CD4-positive, alpha-beta T cell (primary cell): ENCODE measurements around the gene TTC39B. TPM values are rescaled to one million over a fixed set of nuclear protein-coding genes. Genes with fewer than 3 reads are reported as not detected.

Experiments
- ATAC-seq: fragments of 200-7000 bp; cut with Tn5 transposase; one replicate; pipeline ENCODE4 v1.10.0; 2022; ENCODE audit warnings: mild to moderate bottlenecking; ENCODE audit not compliant: poor library complexity
- CTCF ChIA-PET: fragments of 350-600 bp; sonication (Branson Sonifier 250); formaldehyde crosslinking; loops from one replicate; lab custom pipeline; 2021; ENCODE audit warnings: antibody characterized with exemption, inconsistent platforms; lab: Charles Lee
- POLR2A ChIA-PET: fragments of 350-600 bp; sonication (Branson Sonifier 250); formaldehyde crosslinking; loops from one replicate; lab custom pipeline; 2021; ENCODE audit warnings: antibody characterized with exemption, inconsistent platforms; lab: Charles Lee
- DNase-seq, 14 experiments: peaks; one replicate each; pipeline ENCODE4 v3.0.0-alpha.2; 2013 to 2020; ENCODE audit warnings: mixed read lengths in 2 of 14
- H3K27ac ChIP-seq, 2 donors: one replicate each; pipeline versions ENCODE4 v1.5.1 to v1.7.0; 2013; ENCODE audit warnings: low read length in 2 of 2, low read depth in 1 of 2, mild to moderate bottlenecking in 1 of 2
- H3K27me3 ChIP-seq, 2 experiments: 1 replicate in 1 of 2; 2 replicates in 1 of 2; pipeline versions ENCODE4 v1.6.1 to v1.7.0; 2013; ENCODE audit warnings: low read length in 2 of 2, control low read depth in 1 of 2, mild to moderate bottlenecking in 1 of 2, moderate library complexity in 1 of 2; ENCODE audit not compliant: insufficient read depth in 2 of 2, control insufficient read depth in 1 of 2
- H3K36me3 ChIP-seq: one replicate; pipeline ENCODE4 v1.6.1; 2013; ENCODE audit warnings: low read length, control low read depth; ENCODE audit not compliant: insufficient read depth
- H3K4me1 ChIP-seq: one replicate; pipeline ENCODE4 v1.6.1; 2013; ENCODE audit warnings: low read length, control low read depth; ENCODE audit not compliant: insufficient read depth
- H3K4me3 ChIP-seq: one replicate; pipeline ENCODE4 v1.5.1; 2013; ENCODE audit warnings: mild to moderate bottlenecking, low read length, moderate library complexity
- H3K9me3 ChIP-seq, 2 experiments: 1 replicate in 1 of 2; 2 replicates in 1 of 2; pipeline versions ENCODE4 v1.6.1 to v1.7.0; 2013; ENCODE audit warnings: low read length in 2 of 2, mild to moderate bottlenecking in 2 of 2, control low read depth in 1 of 2, moderate library complexity in 1 of 2; ENCODE audit not compliant: control insufficient read depth in 1 of 2, insufficient read depth in 1 of 2
- H3K27ac Mint-ChIP-seq: one replicate; pipeline ENCODE4 v1.8.0; 2020; ENCODE audit warnings: mixed read lengths
- H3K27me3 Mint-ChIP-seq: one replicate; pipeline ENCODE4 v1.8.0; 2021; ENCODE audit warnings: mixed read lengths
- H3K36me3 Mint-ChIP-seq: one replicate; pipeline ENCODE4 v1.8.0; 2021; ENCODE audit warnings: low read depth, mixed read lengths
- H3K4me1 Mint-ChIP-seq: one replicate; pipeline ENCODE4 v1.8.0; 2021; ENCODE audit warnings: low read depth, mixed read lengths
- H3K4me3 Mint-ChIP-seq: one replicate; pipeline ENCODE4 v1.8.0; 2020; ENCODE audit warnings: mild to moderate bottlenecking, mixed read lengths
- H3K9me3 Mint-ChIP-seq: one replicate; pipeline ENCODE4 v1.8.0; 2020; ENCODE audit warnings: mixed read lengths
- intact Hi-C, 2 experiments: fragments of 100-400 bp; cut with DNase I in 1 of 2; cut with micrococcal nuclease in 1 of 2; formaldehyde crosslinking; loops; one replicate each; pipeline versions ENCODE4 v1.15.1 to v1.9.0; 2023 to 2025; cut with DNase I, micrococcal nuclease
- total RNA-seq, 174 experiments: library from RNA in 2 of 174; stranded (reverse) in 2 of 174; gene quantifications; one replicate each; pipeline ENCODE4 v1.2.3 and lab custom pipeline; 2021 to 2026
- TF ChIP-seq, protein P1 (sequence below): fragments of 200-600 bp; IDR thresholded peaks from one replicate; pipeline ENCODE4 v1.8.0; 2022; ENCODE audit warnings: antibody characterized with exemption, mild to moderate bottlenecking

The TTC39B gene
- total RNA-seq, 2 experiments from 2014 or later, result 37.6 to 43.6 TPM

DNA sequence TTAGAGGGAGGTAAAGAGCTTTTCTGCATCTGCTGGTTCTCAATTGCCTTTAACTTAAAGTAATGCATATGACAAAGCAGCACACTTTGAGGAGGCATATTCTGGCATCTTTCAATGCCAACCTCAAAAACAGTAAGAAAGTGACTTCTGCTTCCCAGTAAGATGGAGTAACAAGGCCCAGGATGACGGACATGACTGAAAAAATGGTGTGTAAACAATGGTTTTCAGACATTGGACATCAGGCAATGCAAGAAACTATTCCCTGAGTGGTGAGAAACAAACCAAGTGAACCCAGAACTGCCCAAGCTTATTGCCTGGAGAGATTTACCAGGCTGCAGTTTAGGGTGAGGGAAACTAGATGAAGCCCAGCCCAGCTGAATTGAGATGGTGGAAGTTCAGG, 39.8 kb upstream of the TTC39B start:
- TF ChIP-seq, protein P1, sequence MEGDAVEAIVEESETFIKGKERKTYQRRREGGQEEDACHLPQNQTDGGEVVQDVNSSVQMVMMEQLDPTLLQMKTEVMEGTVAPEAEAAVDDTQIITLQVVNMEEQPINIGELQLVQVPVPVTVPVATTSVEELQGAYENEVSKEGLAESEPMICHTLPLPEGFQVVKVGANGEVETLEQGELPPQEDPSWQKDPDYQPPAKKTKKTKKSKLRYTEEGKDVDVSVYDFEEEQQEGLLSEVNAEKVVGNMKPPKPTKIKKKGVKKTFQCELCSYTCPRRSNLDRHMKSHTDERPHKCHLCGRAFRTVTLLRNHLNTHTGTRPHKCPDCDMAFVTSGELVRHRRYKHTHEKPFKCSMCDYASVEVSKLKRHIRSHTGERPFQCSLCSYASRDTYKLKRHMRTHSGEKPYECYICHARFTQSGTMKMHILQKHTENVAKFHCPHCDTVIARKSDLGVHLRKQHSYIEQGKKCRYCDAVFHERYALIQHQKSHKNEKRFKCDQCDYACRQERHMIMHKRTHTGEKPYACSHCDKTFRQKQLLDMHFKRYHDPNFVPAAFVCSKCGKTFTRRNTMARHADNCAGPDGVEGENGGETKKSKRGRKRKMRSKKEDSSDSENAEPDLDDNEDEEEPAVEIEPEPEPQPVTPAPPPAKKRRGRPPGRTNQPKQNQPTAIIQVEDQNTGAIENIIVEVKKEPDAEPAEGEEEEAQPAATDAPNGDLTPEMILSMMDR, result no peak
- Mint-ChIP-seq H3K4me3 (no peak overlapping the region), H3K27ac (no peak overlapping the region), H3K4me1 (peaks cover 7% of the 10 kb centered on the region), H3K36me3 (no peaks in the 10 kb centered on the region), H3K27me3 (no peaks in the 10 kb centered on the region), H3K9me3 (no peaks in the 10 kb centered on the region)
- no peaks in the 10 kb centered on the region for H3K9me3 ChIP-seq
- peaks cover 7% of the 10 kb centered on the region for H3K4me1 ChIP-seq
- no peak overlapping the region for H3K27ac ChIP-seq
- H3K4me3 ChIP-seq, result no peak overlapping the region
- ATAC-seq, result no peak
- ChIA-PET POLR2A (interaction anchor here (1.2 kb wide), 1 partner anchor 36 kb away, joined by 3 read pairs; no protein-coding TSS in a partner anchor), CTCF (no interaction called here)
- no peaks in the 10 kb centered on the region for H3K27me3 ChIP-seq
- DNase-seq, result no peak
- intact Hi-C loops, result no loop called here
- H3K36me3 ChIP-seq, result no peaks in the 10 kb centered on the region

DNA sequence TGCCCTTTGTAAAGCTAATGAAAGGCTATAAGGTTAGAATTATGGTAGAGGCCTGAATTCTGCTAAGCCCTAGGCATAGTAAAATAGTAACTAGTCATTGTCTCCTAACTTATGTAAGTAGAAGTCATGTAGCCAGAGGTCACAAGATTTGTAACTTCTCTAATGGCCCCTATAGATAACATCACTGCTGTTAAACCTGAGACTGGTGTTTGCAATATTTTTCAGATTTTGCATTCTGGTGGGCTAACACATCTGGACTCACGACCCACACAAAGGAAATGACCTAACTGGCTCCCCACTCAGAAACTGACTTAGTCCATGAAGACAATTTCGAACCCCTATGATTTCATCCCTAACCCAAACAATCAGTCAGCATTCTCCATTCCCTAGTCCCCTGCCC, 37.2 kb upstream of the TTC39B start:
- H3K4me3 Mint-ChIP-seq, result no peak overlapping the region
- no peaks in the 10 kb centered on the region for H3K9me3 Mint-ChIP-seq
- H3K4me1 Mint-ChIP-seq, result no peaks in the 10 kb centered on the region
- CTCF ChIA-PET, result interaction anchor here (1.0 kb wide), 1 partner anchor 36 kb away, joined by 3 read pairs; no protein-coding TSS in a partner anchor
- H3K27ac ChIP-seq, result no peak overlapping the region
- POLR2A ChIA-PET, result interaction anchor here (1.1 kb wide), 1 partner anchor 34 kb away, joined by 3 read pairs; no protein-coding TSS in a partner anchor
- intact Hi-C loops, result no loop called here
- no peak overlapping the region for H3K27ac Mint-ChIP-seq
- H3K27me3 ChIP-seq, result no peaks in the 10 kb centered on the region
- H3K36me3 Mint-ChIP-seq, result no peaks in the 10 kb centered on the region
- H3K4me3 ChIP-seq, result no peak overlapping the region
- H3K9me3 ChIP-seq, result peaks cover 0 to 3% of the 10 kb centered on the region in 2 experiments
- no peak for DNase-seq
- no peak for ATAC-seq
- H3K4me1 ChIP-seq, result no peaks in the 10 kb centered on the region
- no peaks in the 10 kb centered on the region for H3K27me3 Mint-ChIP-seq
- H3K36me3 ChIP-seq, result no peaks in the 10 kb centered on the region
- TF ChIP-seq, protein P1, result no peak

DNA sequence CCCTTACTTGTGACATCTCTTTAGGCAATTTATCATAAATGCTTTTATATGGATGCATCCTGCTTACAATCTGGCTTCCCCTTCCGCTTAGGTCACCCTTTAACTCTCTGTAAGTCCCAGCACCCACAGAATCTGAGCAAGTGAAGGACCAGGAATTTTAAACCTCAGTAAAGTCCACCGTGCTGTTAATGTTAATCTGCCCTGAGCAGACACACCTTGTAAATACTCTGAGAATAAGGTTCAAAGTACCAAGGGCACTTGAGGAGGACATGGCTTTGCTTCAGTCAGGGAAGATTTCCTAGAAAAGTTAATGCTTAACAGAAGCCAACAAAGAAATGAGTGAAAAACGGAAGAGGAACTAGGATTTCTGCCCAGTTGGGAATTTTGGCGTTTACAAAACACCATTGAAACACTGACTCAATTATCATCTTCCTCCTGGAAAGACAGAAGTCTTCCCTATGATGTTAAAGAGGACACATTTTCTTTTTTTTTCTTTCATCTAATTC, 26.4 kb upstream of the TTC39B start:
- ATAC-seq (no peak), DNase-seq (no peak)
- no peaks in the 10 kb centered on the region for H3K9me3 Mint-ChIP-seq
- ChIA-PET CTCF (no interaction called here), POLR2A (interaction anchor here (1.2 to 1.5 kb wide), 3 partner anchors 26 to 273 kb away, joined by 3 to 5 read pairs (median 5); partner anchors contain the start of gene TTC39B)
- H3K4me1 ChIP-seq, result no peaks in the 10 kb centered on the region
- no peaks in the 10 kb centered on the region for H3K36me3 ChIP-seq
- H3K4me1 Mint-ChIP-seq, result no peaks in the 10 kb centered on the region
- no peaks in the 10 kb centered on the region for H3K27me3 ChIP-seq
- H3K4me3 ChIP-seq, result no peak overlapping the region
- TF ChIP-seq, protein P1, result no peak
- no peaks in the 10 kb centered on the region for H3K27me3 Mint-ChIP-seq
- no peak overlapping the region for H3K27ac ChIP-seq
- H3K27ac Mint-ChIP-seq, result no peak overlapping the region
- no peak overlapping the region for H3K4me3 Mint-ChIP-seq
- H3K36me3 Mint-ChIP-seq, result no peaks in the 10 kb centered on the region
- no peaks in the 10 kb centered on the region for H3K9me3 ChIP-seq
- intact Hi-C loops, result loop anchor here in 1 of 2 experiments (5.0 kb wide), 1 partner anchor 121 kb away; no protein-coding TSS in a partner anchor
